Transverse colon (tissue), 4 donors: Measurements from ENCODE around the gene DNAH3. TPM values are rescaled to one million over a fixed set of nuclear protein-coding genes. Genes with fewer than 3 reads are reported as not detected.

ENCODE experiments used
- DNase-seq: peaks from one replicate; pipeline ENCODE4 v3.0.0-alpha.2; 2019
- H3K27ac ChIP-seq, 4 donors: fragments of 200-600 bp; sonication (generic); 2 replicates each; pipeline ENCODE4 v1.5.1; 2016 to 2018; ENCODE audit warnings: inconsistent platforms in 4 of 4
- H3K27me3 ChIP-seq: fragments of 200-600 bp; sonication (generic); 2 replicates; pipeline ENCODE4 v1.5.1; 2017; ENCODE audit warnings: inconsistent platforms
- H3K36me3 ChIP-seq, 4 donors: fragments of 200-600 bp; sonication (generic); 2 replicates each; pipeline ENCODE4 v1.5.1; 2017 to 2019; ENCODE audit warnings: inconsistent platforms in 4 of 4
- H3K4me1 ChIP-seq, 4 donors: fragments of 200-600 bp; sonication (generic); 2 replicates each; pipeline ENCODE4 v1.5.1; 2017 to 2020; ENCODE audit warnings: inconsistent platforms in 4 of 4
- H3K4me3 ChIP-seq, 4 donors: fragments of 200-600 bp; sonication (generic); 1 replicate in 1 of 4; 2 replicates in 3 of 4; pipeline versions ENCODE4 v1.5.1 to v1.6.1; 2017 to 2019; ENCODE audit warnings: inconsistent platforms in 4 of 4
- H3K9me3 ChIP-seq, 2 donors: fragments of 200-600 bp; sonication (generic); 2 replicates each; pipeline ENCODE4 v1.5.1; 2017 to 2019; ENCODE audit warnings: inconsistent platforms in 2 of 2
- EP300 ChIP-seq: sonication (generic); formaldehyde crosslinking; IDR thresholded peaks from one replicate; pipeline ENCODE4 v1.6.1; 2017; ENCODE audit warnings: antibody characterized with exemption, low read depth
- POLR2A ChIP-seq: fragments of 450-650 bp; IDR thresholded peaks from one replicate; pipeline ENCODE4 v1.6.1; 2016; ENCODE audit warnings: antibody characterized with exemption, mild to moderate bottlenecking, moderate library complexity
- POLR2AphosphoS5 ChIP-seq, 3 donors: sonication (generic); formaldehyde crosslinking; IDR thresholded peaks; one replicate each; pipeline ENCODE4 v1.6.1; 2016; ENCODE audit warnings: antibody characterized with exemption in 3 of 3
- WGBS, 2 donors: methylation state at CpG; one replicate each; pipeline ENCODE4 v1.1.5; 2018; ENCODE audit warnings: low coverage in 1 of 2; 5-methylcytosine and 5-hydroxymethylcytosine counted together
- in situ Hi-C, 4 donors: fragments of 200-750 bp; cut with MboI; loops; one replicate each; pipeline versions ENCODE4 v1.15.0 to v1.15.1; 2017; ENCODE audit warnings: low sequenced_read_pairs in 3 of 4, low pct_ligation_motif_present in 1 of 4, low pct_unique_long_range_greater_than_20kb in 1 of 4
- intact Hi-C: fragments of 100-400 bp; cut with DNase I; formaldehyde crosslinking; loops from one replicate; pipeline ENCODE4 v1.15.1; 2023; ENCODE audit warnings: low total_unique reads
- total RNA-seq, 4 donors: library from RNA; depleted of rRNA; stranded (reverse); fragments of >200 nt; gene quantifications; one replicate each; pipeline ENCODE4 v1.1.0, GENCODE V29; 2016
- TF ChIP-seq, protein P1 (sequence below), 5 experiments: fragments of 200-600 bp in 3 of 5; fragments of 450-650 bp in 2 of 5; sonication (generic) in 3 of 5; IDR thresholded peaks; 1 replicate in 2 of 5; 2 replicates in 3 of 5; pipeline ENCODE4 v1.5.1; 2016 to 2017; ENCODE audit warnings: antibody characterized with exemption in 5 of 5, inconsistent platforms in 3 of 5, mild to moderate bottlenecking in 2 of 5, moderate library complexity in 1 of 5

DNAH3 gene, protein sequence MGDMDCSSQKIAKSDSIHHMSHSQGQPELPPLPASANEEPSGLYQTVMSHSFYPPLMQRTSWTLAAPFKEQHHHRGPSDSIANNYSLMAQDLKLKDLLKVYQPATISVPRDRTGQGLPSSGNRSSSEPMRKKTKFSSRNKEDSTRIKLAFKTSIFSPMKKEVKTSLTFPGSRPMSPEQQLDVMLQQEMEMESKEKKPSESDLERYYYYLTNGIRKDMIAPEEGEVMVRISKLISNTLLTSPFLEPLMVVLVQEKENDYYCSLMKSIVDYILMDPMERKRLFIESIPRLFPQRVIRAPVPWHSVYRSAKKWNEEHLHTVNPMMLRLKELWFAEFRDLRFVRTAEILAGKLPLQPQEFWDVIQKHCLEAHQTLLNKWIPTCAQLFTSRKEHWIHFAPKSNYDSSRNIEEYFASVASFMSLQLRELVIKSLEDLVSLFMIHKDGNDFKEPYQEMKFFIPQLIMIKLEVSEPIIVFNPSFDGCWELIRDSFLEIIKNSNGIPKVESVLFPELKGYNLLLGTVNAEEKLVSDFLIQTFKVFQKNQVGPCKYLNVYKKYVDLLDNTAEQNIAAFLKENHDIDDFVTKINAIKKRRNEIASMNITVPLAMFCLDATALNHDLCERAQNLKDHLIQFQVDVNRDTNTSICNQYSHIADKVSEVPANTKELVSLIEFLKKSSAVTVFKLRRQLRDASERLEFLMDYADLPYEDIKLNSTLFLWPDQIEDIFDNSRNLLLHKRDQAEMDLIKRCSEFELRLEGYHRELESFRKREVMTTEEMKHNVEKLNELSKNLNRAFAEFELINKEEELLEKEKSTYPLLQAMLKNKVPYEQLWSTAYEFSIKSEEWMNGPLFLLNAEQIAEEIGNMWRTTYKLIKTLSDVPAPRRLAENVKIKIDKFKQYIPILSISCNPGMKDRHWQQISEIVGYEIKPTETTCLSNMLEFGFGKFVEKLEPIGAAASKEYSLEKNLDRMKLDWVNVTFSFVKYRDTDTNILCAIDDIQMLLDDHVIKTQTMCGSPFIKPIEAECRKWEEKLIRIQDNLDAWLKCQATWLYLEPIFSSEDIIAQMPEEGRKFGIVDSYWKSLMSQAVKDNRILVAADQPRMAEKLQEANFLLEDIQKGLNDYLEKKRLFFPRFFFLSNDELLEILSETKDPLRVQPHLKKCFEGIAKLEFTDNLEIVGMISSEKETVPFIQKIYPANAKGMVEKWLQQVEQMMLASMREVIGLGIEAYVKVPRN (N-terminal part only)
- total RNA-seq: 10 to 100 TPM in 1 of 4 donors, 1 to 10 TPM in 3; 1.1 to 28.7 (median 5.5) TPM

DNA sequence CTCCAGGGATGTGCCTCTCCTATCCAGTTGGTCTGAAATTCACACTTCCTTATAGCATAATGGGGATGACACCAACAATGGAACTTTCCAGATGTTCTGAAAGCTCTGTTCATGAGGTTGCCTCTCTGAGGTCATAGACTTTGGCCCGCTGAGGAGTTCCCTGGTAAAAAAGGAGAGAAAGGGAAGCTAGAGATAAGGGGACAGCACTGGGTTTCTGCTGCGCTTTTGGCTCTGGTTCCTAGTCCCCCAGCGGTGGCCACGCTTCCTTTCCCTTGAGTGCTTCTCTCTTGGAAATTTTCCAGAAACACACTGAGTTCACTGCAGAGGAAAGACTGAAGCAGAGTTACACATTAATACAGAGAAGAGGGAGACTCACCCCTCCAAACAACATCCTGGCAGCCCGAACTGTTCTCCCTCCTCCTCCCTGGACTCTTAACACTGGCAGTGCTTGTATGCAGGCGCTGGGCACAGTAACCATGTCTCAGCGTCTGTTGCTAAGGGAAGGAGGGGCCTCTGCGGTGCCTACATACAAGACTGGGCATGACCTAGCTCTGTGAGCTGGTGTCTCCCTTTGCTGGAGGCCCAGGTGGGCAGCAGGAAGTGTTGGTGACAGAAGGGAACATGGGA, at the start of gene DNAH3:
DNAH3 (minus strand) TSS at position 472 of the 627 bp plus-strand sequence. CDS start 527 bp downstream, outside the sequence.
- Histone ChIP-seq H3K36me3 (no peaks in the 10 kb centered on the region), H3K27me3 (no peaks in the 10 kb centered on the region), H3K4me3 (no peak within 1 kb of the TSS), H3K27ac (no peak within 1 kb of the TSS), H3K4me1 (peaks cover 0 to 8% (median 6%) of the 10 kb centered on the region in 4 donors), H3K9me3 (no peaks in the 10 kb centered on the region)
- peak; percentile 23 for DNase-seq
- intact Hi-C loops (no loop called here), in situ Hi-C loops (no loop called here)
- 12 to 20% methylated on average over 1 to 8 of the region's 8 CpGs for WGBS, 2 donors
- TF ChIP-seq POLR2AphosphoS5 (IDR thresholded peaks at IDR 0.05) (no peak), EP300 (no peak), POLR2A (no peak)
- TF ChIP-seq, protein P1, sequence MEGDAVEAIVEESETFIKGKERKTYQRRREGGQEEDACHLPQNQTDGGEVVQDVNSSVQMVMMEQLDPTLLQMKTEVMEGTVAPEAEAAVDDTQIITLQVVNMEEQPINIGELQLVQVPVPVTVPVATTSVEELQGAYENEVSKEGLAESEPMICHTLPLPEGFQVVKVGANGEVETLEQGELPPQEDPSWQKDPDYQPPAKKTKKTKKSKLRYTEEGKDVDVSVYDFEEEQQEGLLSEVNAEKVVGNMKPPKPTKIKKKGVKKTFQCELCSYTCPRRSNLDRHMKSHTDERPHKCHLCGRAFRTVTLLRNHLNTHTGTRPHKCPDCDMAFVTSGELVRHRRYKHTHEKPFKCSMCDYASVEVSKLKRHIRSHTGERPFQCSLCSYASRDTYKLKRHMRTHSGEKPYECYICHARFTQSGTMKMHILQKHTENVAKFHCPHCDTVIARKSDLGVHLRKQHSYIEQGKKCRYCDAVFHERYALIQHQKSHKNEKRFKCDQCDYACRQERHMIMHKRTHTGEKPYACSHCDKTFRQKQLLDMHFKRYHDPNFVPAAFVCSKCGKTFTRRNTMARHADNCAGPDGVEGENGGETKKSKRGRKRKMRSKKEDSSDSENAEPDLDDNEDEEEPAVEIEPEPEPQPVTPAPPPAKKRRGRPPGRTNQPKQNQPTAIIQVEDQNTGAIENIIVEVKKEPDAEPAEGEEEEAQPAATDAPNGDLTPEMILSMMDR (IDR thresholded peaks at IDR 0.05): no peak

DNA sequence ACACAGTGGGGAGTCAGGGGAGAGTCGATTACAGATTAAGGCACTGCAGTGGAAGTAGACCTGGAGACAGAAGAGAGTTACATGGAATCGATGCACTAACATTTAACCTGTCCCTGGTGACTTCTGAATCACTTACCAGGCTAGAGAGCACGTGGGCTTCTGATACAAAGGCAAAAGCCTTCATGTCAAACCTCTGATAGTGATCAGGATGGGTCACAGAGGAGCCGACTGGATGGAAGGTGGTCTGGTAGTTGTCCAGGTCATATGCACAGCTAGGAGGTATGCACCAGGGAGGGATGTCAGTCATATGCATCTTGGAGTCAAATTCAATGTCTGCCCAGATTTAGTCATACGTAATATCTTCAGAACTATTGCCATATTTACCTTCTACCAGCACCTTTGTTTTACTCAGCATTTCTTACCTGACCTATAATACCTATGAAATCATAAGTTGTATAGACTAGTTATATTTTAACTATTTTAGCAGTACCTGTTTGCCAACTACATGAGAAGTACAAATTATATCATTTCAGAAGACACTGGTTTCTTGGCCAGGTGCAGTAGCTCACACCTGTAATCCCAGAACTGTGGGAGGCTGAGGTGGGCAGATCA, 49.1 kb upstream of the DNAH3 start:
- no peaks in the 10 kb centered on the region for H3K9me3 ChIP-seq
- TF ChIP-seq POLR2AphosphoS5 (IDR thresholded peaks at IDR 0.05): peak in 1 of 3 donors; percentile 43
- TF ChIP-seq POLR2A: no peak
- TF ChIP-seq, protein P1 (IDR thresholded peaks at IDR 0.05): no peak
- no peak for TF ChIP-seq EP300
- no peak for DNase-seq
- in situ Hi-C loops (loop anchor here in 2 of 4 donors (25.0 kb wide), 2 partner anchors 88 to 1113 kb away; partner anchors contain the start of gene CRYM (in 1 of the 2)), intact Hi-C loops (loop anchor here (10.0 kb wide), 2 partner anchors 65 to 1495 kb away; no protein-coding TSS in a partner anchor)
- no peaks in the 10 kb centered on the region for H3K27me3 ChIP-seq
- WGBS, 2 donors: 43 to 48% methylated on average over 2 to 5 of the region's 5 CpGs
- H3K4me3 ChIP-seq: no peak overlapping the region
- peaks cover 0 to 29% (median 12%) of the 10 kb centered on the region in 4 donors for H3K4me1 ChIP-seq
- H3K36me3 ChIP-seq: no peaks in the 10 kb centered on the region
- H3K27ac ChIP-seq: peak overlapping the region; percentile 62 to 78 (median 66)

DNA sequence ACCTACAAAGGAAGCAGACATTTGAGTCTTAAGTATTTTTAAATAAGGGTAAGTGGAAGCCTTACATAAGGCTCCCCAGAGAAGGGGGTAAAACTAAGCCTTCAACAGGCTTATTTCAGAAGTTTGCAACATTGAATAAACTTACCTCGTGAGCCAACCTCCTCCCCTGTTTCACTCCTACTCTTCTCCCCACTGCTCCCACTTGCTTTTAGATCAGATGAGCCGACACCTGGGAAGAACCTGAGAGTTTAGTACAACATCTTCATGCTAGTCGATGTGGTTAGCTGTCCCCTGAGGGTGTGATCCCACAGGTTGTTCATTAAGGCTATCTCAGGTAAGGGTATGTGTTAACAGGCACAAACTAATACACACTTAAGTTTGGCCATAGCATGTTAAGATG, 47.0 kb upstream of the DNAH3 start:
- DNase-seq: no peak
- peaks cover 0 to 18% (median 10%) of the 10 kb centered on the region in 4 donors for H3K4me1 ChIP-seq
- H3K27ac ChIP-seq: no peak overlapping the region
- intact Hi-C loops (loop anchor here (10.0 kb wide), 1 partner anchor 1497 kb away; no protein-coding TSS in a partner anchor), in situ Hi-C loops (loop anchor here in 2 of 4 donors (25.0 kb wide), 2 partner anchors 90 to 1115 kb away; partner anchors contain the start of gene CRYM (in 1 of the 2))
- H3K4me3 ChIP-seq: no peak overlapping the region
- H3K9me3 ChIP-seq: no peaks in the 10 kb centered on the region
- no peak for TF ChIP-seq POLR2A
- WGBS, 2 donors: 80 to 82% methylated on average over 3 of the region's 3 CpGs
- no peaks in the 10 kb centered on the region for H3K36me3 ChIP-seq
- H3K27me3 ChIP-seq: no peaks in the 10 kb centered on the region
